GM18520 (cell line): ENCODE data around the gene SND1.

Experiments used
- ATAC-seq: cut with Tn5 transposase; IDR thresholded peaks from one replicate; pipeline ENCODE4 v1.9.1; 2021; ENCODE audit not compliant: unreplicated experiment

SND1 gene

GRCh38 chr7:128006550-128007302 is 354.7 kb downstream of the SND1 start:
- no peak for ATAC-seq

- no peak for ATAC-seq
These were observed 355.3 kb downstream of the SND1 start for GRCh38 chr7:128007303-128007680.

- no peak for ATAC-seq
These were observed 356.1 kb downstream of the SND1 start for GRCh38 chr7:128008141-128008540.

GRCh38 chr7:128008744-128009143 is 356.8 kb downstream of the SND1 start:
- no peak for ATAC-seq

- no peak for ATAC-seq
These were observed 358.6 kb downstream of the SND1 start for GRCh38 chr7:128010391-128011127.

GRCh38 chr7:128011131-128011661 is 359.2 kb downstream of the SND1 start:
- ATAC-seq, result no peak

GRCh38 chr7:128014811-128015210 is 362.8 kb downstream of the SND1 start:
- no peak for ATAC-seq

GRCh38 chr7:128017460-128017859 is 365.5 kb downstream of the SND1 start:
- ATAC-seq, result no peak

DNA sequence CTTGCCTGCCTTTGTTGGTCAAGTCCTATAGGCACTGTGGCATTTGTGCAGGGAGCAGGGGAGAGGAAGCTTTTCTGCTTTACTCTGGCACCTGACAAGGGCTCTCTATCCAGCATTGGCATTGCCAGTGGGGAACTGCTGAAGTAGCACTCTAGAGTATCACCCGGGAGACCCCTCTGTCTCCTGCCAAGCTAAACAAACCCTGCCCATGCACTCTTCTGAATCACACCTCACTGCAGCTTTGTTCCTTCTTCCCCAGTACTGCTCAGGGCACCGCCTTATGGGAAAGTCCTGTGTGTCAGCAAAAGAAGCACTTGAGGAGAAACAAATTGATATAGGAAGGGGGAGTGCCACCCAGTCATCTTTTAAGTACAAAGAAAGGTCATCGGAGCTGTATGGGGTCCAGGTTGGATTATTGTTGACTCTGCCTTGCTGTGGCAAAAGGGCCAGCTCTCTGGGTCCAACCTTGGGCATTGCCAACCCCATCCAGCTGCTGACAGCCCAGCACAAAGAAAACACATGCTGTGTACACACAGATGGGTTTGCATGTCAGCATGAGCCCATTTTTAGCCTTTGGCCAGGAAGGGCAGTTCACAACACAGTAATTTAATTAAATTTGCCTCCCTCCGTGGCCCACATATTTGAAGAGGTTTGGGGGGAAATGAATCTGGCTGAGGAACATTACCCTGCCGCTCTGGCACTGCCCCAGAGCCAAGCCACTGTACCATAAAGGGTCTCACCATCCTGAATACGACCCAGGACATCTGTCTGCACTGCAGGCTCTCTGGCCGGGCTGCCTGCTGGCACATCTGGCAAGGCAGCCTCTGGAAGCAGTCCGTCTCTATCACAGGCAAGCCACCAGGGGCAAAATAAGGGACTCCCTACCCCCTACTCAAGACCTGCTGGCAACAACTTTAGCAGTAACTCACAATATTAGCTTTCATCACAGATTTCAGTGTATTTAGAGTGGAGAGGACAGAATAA is 366.2 kb downstream of the SND1 start:
- ATAC-seq, result no peak

DNA sequence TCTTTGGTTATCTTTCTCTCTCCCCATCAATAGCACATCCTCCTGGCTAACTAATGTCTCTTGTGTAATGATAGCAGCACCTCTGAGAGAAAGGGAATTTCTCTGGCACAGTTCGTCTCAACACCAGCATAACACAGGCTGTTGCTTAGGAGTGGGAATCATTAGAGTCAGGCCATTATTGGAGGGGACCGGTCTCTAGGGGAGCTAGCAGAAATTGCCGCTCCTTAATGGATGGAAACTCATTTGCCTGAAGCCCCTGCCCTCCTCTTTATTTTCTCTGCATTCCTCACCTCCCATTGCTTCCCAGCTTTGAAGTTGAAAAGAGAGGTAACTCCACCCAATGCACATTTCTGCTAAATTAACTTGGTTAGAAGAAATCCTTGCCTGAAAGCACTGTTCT is 367.3 kb downstream of the SND1 start:
- ATAC-seq, result no peak

DNA sequence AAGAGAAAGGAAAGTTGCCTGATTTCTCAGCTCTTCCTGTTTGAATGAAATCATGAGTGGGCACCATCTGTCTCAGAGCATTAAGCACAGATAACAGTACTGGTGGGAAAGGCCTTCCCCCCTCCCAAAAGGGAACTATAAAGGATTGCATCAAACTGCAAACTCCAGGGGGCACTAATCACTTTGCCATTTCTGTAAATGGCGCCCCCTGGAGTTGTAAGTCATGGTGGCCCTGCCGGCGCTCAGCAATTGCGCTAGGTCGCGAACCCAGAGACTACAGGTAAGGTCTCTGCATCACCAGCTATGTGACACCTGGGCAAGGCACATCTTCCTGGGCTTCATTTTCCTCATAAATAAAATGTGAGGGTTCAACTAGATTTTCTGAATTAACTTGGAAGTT is 368.2 kb downstream of the SND1 start:
- ATAC-seq, result no peak

- no peak for ATAC-seq
These were observed 369.4 kb downstream of the SND1 start for GRCh38 chr7:128021366-128021765.

DNA sequence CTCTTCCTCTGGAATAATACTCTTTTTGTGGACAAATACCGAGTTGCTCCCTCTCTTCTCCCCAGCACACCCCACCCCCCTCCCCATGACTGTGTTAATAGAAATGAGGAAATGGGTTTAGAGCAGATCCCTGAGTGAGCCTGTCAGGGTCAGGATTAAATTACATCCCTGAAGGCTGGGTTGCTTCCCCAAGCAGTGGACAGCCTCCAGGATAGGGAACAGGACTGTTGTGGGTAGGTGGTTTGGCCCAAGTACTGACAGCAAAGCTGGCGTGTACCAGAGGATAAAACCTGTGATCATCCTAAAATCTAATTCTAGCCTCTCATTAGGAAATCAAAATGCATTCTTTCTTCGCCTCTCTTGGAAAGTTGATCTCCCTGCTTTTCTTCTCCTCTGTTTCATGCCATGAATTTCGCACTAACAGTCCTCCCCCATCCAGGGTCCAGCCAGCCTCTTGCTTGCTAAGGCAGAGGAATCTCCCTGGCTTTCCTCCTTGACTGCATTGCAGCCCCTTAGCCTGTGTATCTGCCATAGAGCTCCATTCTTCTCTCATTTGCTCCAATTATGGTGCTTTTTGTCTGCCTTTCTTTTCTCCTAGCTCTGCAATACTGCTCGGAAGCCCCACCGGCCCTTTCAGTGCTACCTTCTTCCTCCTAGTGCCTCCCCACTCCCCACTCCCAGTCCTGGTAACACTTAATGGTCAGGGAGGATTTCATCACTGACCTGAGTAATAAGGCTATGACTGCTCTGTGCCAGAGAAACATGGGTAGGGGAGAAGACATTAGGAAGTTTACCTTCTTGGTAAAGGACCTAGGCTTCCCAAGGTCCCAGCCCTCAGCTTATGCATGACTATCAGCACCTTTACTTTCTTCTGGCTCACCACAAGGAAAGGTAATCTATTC is 370.9 kb downstream of the SND1 start:
- no peak for ATAC-seq

GRCh38 chr7:128024151-128024550 is 372.2 kb downstream of the SND1 start:
- no peak for ATAC-seq

DNA sequence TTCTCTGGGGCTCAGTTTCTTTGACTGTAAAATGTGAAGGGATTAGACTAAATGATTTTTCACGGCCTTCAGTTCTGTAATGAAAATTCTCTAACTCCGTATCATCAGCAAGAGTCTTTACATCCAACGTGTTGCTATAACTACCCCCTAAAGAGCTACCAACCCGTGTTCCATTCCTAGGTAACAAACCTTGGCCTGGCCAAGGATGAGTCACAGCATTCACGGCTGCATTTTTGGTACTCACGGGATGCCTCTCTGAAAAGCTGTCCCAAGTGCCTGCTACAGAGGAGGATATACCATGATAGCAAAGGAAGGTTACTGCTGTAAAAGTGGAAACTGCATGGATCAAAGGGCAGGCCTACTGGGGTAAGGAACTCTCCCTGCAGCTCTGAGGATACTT is 373.4 kb downstream of the SND1 start:
- ATAC-seq, result no peak

- ATAC-seq, result no peak
These were observed 373.8 kb downstream of the SND1 start for GRCh38 chr7:128025819-128026218.

- no peak for ATAC-seq
These were observed 374.6 kb downstream of the SND1 start for GRCh38 chr7:128026551-128026950.

- no peak for ATAC-seq
These were observed 375.5 kb downstream of the SND1 start for GRCh38 chr7:128027485-128027980.

GRCh38 chr7:128029405-128029995 is 377.5 kb downstream of the SND1 start:
- no peak for ATAC-seq

DNA sequence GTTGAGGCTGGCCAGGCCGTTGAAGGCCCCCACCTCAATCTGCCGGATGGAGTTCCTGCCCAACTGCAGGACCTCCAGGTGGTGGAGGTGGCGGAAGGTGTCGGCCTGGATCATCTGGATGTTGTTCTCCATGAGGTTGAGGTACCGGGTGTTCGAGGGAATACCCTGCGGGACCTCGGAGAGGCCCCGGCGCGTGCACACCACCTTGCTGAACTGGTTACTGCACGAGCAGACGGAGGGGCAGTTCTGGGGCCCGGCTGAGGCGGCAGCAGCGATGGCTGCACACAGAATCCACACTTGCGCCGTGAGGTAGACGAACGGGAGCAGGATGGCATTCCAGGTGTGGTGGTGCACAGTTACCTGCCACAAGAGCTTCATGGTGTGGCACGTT is 378.3 kb downstream of the SND1 start:
- no peak for ATAC-seq
